NCI-H510A treated with DMSO at 0.1 percent for 48 hours (cell line): ENCODE data around the gene PTPN23.

ENCODE experiments used
- DNase-seq: peaks from one replicate; lab custom pipeline; 2025; lab: John Stamatoyannopoulos, UW

The PTPN23 gene

DNA sequence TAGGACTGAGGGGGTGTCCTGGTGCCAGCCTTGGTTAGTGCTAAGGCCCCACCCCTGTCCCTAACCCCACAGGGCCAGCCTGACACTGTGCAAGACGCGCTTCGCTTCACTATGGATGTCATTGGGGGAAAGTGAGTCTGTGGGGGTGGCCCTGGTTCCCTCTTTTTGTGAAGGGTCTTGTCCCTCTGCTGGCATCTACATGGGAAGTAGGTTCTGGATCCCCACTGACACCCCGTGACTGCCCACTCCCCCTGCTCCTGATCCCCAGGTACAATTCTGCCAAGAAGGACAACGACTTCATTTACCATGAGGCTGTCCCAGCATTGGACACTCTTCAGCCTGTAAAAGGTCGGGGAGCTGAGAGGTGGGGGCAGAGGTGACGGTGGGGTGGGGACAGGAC lies 26.4 kb downstream of the PTPN23 start:
- no peak for DNase-seq

DNA sequence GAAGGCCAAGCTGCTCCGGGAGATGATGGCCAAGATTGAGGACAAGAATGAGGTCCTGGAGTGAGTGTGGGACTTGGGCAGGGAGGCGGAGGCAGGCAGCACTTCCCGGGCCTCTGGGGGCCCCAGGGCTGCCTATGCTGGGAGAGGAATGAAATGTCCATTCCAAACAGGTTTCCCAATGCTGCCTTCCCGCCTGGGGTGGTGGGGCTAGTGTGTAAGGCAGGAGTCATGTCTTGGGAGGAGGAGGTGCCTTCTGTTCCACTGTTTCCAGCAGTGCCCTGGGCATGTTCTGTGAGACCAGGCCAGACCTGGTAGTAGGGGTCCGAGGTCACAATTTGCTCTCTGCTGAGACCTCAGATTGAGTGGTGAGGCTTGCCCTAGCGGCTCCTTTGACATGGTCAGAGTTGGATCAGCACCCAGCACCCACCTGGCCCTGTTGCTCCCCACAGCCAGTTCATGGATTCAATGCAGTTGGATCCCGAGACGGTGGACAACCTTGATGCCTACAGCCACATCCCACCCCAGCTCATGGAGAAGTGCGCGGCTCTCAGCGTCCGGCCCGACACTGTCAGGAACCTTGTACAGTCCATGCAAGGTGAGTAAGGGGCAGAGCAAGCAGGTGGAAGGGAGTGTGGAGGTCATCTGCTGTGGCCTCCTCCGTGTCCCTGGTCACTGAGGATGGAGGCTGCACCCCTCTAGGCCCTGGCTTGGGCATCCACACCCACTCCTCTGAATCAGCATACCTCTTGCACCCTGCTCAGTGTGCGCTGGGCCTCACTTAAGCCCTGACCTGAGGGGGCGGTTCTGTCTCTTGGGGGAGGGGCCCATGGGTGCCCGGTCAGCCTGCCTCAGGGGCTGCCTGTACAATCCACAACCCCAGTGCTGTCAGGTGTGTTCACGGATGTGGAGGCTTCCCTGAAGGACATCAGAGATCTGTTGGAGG lies 27.3 kb downstream of the PTPN23 start:
- no peak for DNase-seq

DNA sequence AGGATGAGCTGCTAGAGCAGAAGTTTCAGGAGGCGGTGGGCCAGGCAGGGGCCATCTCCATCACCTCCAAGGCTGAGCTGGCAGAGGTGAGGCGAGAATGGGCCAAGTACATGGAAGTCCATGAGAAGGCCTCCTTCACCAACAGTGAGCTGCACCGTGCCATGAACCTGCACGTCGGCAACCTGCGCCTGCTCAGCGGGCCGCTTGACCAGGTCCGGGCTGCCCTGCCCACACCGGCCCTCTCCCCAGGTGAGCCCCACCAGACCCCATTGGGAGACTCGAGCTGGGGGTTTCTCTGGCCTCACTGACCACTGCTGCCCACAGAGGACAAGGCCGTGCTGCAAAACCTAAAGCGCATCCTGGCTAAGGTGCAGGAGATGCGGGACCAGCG lies 28.0 kb downstream of the PTPN23 start:
- no peak for DNase-seq

DNA sequence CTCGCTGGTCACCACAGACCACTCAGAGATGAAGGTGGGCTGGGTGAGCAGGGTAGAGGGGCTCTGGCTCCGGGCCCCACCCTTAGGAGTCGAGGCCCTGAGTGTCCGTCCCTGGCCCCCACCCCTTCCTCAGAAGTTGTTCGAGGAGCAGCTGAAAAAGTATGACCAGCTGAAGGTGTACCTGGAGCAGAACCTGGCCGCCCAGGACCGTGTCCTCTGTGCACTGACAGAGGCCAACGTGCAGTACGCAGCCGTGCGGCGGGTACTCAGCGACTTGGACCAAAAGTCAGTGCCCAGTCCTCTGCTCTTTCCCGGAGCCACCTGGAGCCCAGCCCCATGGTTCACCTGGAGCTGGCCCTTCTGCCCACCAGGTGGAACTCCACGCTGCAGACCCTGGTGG lies 28.5 kb downstream of the PTPN23 start:
- no peak for DNase-seq

DNA sequence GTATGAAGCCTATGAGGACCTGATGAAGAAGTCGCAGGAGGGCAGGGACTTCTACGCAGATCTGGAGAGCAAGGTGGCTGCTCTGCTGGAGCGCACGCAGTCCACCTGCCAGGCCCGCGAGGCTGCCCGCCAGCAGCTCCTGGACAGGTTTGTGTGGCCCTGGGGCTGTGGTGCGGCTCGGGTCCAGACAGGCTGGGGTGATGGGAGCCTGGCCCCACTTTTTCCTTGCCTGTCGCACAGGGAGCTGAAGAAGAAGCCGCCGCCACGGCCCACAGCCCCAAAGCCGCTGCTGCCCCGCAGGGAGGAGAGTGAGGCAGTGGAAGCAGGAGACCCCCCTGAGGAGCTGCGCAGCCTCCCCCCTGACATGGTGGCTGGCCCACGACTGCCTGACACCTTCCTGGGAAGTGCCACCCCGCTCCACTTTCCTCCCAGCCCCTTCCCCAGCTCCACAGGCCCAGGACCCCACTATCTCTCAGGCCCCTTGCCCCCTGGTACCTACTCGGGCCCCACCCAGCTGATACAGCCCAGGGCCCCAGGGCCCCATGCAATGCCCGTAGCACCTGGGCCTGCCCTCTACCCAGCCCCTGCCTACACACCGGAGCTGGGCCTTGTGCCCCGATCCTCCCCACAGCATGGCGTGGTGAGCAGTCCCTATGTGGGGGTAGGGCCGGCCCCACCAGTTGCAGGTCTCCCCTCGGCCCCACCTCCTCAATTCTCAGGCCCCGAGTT lies 29.0 kb downstream of the PTPN23 start:
- DNase-seq, result no peak

GRCh38 chr3:47410417-47410720 lies 29.5 kb downstream of the PTPN23 start:
- no peak for DNase-seq

DNA sequence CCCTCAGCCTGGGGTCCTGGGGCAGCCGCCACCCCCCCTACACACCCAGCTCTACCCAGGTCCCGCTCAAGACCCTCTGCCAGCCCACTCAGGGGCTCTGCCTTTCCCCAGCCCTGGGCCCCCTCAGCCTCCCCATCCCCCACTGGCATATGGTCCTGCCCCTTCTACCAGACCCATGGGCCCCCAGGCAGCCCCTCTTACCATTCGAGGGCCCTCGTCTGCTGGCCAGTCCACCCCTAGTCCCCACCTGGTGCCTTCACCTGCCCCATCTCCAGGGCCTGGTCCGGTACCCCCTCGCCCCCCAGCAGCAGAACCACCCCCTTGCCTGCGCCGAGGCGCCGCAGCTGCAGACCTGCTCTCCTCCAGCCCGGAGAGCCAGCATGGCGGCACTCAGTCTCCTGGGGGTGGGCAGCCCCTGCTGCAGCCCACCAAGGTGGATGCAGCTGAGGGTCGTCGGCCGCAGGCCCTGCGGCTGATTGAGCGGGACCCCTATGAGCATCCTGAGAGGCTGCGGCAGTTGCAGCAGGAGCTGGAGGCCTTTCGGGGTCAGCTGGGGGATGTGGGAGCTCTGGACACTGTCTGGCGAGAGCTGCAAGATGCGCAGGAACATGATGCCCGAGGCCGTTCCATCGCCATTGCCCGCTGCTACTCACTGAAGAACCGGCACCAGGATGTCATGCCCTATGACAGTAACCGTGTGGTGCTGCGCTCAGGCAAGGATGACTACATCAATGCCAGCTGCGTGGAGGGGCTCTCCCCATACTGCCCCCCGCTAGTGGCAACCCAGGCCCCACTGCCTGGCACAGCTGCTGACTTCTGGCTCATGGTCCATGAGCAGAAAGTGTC lies 30.2 kb downstream of the PTPN23 start:
- no peak for DNase-seq

DNA sequence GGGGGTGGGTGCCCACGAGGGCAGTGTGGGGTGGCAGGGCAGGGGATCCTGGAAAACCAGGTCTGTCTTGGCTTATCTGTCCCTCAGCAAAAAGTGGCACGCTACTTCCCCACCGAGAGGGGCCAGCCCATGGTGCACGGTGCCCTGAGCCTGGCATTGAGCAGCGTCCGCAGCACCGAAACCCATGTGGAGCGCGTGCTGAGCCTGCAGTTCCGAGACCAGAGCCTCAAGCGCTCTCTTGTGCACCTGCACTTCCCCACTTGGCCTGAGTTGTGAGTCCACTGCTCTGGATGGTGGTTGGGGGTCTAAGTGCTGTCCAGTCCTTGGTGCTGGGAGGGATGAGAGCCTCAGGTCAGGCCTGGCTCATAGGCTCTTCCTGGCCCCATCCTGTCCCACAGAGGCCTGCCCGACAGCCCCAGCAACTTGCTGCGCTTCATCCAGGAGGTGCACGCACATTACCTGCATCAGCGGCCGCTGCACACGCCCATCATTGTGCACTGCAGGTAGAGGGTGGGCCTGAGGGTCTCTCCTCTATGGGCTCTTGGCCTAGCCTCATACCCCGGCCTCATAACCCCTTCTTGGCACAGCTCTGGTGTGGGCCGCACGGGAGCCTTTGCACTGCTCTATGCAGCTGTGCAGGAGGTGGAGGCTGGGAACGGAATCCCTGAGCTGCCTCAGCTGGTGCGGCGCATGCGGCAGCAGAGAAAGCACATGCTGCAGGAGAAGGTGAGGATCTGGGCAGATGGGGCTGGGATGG lies 31.1 kb downstream of the PTPN23 start:
- no peak for DNase-seq

DNA sequence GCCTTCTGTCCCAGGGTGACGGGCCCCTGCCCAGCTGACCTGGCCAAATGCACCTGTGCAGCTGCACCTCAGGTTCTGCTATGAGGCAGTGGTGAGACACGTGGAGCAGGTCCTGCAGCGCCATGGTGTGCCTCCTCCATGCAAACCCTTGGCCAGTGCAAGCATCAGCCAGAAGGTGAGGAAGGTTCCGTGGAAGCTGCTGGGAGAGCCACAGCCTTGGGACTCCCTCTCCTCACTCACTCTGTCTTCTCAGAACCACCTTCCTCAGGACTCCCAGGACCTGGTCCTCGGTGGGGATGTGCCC lies 31.6 kb downstream of the PTPN23 start:
- no peak for DNase-seq

DNA sequence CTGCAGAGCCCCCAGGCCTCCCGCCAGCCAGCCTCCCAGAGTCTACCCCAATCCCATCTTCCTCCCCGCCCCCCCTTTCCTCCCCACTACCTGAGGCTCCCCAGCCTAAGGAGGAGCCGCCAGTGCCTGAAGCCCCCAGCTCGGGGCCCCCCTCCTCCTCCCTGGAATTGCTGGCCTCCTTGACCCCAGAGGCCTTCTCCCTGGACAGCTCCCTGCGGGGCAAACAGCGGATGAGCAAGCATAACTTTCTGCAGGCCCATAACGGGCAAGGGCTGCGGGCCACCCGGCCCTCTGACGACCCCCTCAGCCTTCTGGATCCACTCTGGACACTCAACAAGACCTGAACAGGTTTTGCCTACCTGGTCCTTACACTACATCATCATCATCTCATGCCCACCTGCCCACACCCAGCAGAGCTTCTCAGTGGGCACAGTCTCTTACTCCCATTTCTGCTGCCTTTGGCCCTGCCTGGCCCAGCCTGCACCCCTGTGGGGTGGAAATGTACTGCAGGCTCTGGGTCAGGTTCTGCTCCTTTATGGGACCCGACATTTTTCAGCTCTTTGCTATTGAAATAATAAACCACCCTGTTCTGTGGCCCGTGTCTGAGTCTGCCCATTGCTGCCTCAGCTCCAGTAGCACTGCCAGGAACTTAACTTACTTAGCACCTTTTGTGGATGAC lies 32.2 kb downstream of the PTPN23 start:
- DNase-seq, result no peak

DNA sequence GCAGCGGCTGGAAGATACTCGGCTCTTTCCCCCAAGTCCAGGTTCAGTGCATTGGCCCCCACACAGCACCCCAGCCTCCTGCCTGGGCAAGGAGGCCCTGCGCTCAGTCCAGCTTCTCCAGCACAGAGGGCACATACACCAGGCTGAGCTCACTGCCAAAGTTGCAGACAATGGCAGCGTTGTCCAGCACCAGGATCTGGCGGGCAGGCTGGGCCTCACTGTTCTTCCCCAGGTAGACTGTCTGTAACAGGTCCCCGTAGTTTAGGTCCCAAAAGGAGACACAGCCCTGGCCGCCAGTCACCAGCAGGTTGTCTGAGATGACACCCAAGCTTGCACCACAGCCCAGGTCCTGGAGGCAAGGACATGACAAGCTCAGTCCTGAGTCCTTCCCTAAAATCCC lies 32.9 kb downstream of the PTPN23 start:
- DNase-seq, result no peak

DNA sequence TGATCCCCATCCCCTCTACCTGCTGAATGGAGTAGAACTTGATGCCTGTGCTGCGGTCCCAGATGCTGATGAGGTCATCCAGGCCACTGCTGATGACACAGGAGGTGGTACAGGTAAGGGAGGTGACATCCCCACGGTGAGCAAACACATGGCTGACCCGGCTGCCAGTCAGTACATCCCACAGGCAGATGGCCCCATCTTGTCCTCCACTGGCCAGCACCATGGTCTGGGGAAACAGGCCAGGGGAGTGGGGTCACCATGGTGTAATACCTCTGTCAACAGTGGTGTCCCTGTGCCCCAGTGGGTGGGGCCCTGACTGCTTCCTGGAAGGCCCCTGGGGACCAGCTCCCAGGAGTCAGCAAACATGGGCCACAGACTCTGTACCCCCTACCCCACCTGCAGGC lies 33.3 kb downstream of the PTPN23 start:
- no peak for DNase-seq

DNA sequence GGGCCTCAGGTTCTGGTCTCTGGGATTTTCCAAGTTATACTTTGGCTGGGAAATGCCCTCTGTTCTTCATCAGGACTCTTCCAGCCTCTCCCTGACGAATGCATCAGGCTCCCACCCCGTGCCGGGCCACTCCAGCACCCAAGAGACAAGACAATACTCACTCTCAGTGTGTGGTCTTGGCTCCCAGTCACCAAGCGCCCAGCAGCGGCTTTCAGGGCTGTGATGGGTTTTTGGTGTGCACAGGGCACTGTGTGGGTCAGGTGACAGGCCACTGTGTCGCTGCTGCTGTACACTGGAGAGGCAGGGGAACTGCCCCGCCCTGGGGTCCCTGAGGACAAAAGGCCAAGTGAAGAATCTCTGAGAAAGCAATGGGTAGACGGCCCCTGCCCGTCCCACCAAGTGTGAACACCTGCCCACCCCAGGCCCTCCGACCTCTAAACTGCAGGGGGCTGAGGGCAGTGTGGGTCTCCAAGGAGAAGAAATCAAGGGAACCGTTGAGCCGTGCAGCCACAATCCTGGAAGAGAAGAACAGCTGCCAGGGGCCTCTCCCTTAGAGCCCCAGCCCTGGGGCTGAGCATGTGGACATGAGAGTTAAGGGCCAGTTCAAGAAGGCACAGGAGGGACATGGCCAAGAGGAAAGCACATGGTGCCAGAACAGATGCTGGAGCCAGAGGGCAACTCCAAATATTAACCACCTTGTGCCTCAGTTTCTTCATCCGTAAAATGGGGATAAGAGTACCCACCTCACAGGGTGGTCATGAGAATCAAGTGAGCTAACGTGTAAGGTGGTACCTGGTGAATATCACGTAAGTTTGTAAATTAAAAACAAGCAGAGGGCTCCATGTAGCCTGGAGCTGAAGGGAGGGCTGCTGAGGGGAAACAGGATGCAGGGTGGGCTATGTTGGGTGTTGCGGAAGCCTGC lies 34.1 kb downstream of the PTPN23 start:
- DNase-seq, result no peak

DNA sequence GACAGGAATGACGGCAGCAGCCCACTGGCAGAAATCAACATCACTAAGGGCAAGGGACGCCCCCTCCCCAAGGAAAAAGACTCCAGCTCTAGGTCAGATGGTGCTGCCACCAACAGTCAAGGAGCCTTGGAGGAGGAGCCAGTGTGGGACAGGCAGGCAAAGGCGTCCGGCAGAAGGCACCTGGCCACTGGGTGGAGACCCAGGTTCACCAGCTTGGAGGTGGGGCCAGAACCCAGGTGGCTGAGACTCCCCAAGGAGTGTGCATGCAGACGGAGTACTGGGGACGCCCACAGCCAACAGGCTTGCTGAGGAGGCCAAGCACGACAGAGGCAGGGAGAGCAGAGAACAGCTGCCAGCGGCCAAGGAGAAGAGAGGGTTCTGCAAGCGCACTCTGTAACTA lies 35.2 kb downstream of the PTPN23 start:
- DNase-seq, result peak; percentile 30

- DNase-seq, result no peak
Measured at GRCh38 chr3:47418167-47419082, 37.6 kb downstream of the PTPN23 start.

GRCh38 chr3:47419083-47420043 lies 38.5 kb downstream of the PTPN23 start:
- no peak for DNase-seq

- no peak for DNase-seq
Measured at GRCh38 chr3:47420044-47420430, 39.2 kb downstream of the PTPN23 start.
